Measurements from ENCODE around the gene GLIS1. TPM values are rescaled to one million over a fixed set of nuclear protein-coding genes. Genes with fewer than 3 reads are reported as not detected.

GLIS1 gene
- total RNA-seq, 1 donor from 2014 or later = 1.6 TPM

- Mint-ChIP-seq H3K36me3 (no peaks in the 10 kb centered on the region), H3K27ac (no peak overlapping the region), H3K27me3 (ENCODE audit: low read depth) (peaks cover 85% of the 10 kb centered on the region), H3K4me1 (peaks cover 12% of the 10 kb centered on the region), H3K4me3 (no peak overlapping the region), H3K9me3 (no peaks in the 10 kb centered on the region)
- TF ChIP-seq, protein P1, sequence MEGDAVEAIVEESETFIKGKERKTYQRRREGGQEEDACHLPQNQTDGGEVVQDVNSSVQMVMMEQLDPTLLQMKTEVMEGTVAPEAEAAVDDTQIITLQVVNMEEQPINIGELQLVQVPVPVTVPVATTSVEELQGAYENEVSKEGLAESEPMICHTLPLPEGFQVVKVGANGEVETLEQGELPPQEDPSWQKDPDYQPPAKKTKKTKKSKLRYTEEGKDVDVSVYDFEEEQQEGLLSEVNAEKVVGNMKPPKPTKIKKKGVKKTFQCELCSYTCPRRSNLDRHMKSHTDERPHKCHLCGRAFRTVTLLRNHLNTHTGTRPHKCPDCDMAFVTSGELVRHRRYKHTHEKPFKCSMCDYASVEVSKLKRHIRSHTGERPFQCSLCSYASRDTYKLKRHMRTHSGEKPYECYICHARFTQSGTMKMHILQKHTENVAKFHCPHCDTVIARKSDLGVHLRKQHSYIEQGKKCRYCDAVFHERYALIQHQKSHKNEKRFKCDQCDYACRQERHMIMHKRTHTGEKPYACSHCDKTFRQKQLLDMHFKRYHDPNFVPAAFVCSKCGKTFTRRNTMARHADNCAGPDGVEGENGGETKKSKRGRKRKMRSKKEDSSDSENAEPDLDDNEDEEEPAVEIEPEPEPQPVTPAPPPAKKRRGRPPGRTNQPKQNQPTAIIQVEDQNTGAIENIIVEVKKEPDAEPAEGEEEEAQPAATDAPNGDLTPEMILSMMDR (IDR thresholded peaks at IDR 0.05; ENCODE audit: unreplicated experiment) = no peak
- no peak for DNase-seq (ENCODE audit: low spot score in 2 of 2, unreplicated experiment in 2 of 2)
Measured at GRCh38 chr1:53735681-53736080, 3.3 kb downstream of the GLIS1 start.

DNA sequence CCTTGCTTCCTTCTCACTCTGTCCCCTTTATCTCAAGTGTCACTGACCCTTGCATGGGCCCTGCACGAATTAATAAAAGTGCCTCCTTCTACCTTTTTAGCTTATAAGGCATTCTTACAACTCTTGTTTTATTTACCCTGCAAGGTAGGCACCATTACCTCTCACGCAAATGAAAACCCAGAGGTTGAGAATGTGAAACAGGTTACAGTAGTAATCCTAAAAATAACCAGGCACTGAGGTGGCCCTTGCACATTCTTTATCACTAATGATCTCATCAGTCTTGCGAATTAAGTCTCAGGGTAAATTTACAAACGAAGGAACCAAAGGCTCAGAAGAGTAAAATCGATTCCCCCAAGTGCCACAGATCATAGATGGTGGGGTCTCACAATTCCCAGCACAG is 3.7 kb downstream of the GLIS1 start:
- Mint-ChIP-seq H3K27me3 (ENCODE audit: low read depth) (peaks cover 84% of the 10 kb centered on the region), H3K9me3 (no peaks in the 10 kb centered on the region), H3K4me1 (peaks cover 17% of the 10 kb centered on the region), H3K27ac (no peak overlapping the region), H3K36me3 (no peaks in the 10 kb centered on the region), H3K4me3 (no peak overlapping the region)
- TF ChIP-seq, protein P1 (IDR thresholded peaks at IDR 0.05; ENCODE audit: unreplicated experiment) = no peak
- no peak for DNase-seq (ENCODE audit: low spot score in 2 of 2, unreplicated experiment in 2 of 2)

DNA sequence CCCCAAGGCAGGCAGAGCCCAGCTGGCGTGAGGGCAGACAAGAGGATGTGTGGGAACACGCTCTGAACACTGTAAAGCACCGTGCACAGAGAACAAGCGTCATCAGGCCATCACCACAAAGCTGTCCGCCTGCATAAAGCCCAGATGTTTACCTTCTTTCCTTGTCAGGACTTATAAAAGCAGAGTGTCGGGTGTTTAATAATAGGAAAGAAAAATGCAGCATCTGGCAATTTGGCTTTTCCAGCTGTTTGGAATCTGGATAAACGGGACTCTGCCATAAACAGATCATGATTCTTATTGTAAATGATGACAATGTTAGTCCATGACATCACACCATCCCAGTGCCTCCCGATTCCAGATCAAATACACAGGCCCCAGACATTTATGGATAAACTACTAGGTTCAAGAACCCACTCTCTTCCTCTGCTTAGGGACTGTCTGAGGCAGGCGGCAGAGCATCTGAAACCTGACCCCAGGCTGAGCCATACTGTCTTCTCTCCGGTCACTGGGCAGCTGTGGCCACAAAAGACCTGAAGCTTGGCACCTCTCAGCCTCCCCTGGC is 4.2 kb downstream of the GLIS1 start:
- no peak for DNase-seq (ENCODE audit: low spot score in 2 of 2, unreplicated experiment in 2 of 2)
- Mint-ChIP-seq H3K27ac (no peak overlapping the region), H3K4me3 (no peak overlapping the region), H3K36me3 (no peaks in the 10 kb centered on the region), H3K4me1 (peaks cover 22% of the 10 kb centered on the region), H3K9me3 (no peaks in the 10 kb centered on the region), H3K27me3 (ENCODE audit: low read depth) (peaks cover 79% of the 10 kb centered on the region)
- TF ChIP-seq, protein P1 (IDR thresholded peaks at IDR 0.05; ENCODE audit: unreplicated experiment) = no peak

DNA sequence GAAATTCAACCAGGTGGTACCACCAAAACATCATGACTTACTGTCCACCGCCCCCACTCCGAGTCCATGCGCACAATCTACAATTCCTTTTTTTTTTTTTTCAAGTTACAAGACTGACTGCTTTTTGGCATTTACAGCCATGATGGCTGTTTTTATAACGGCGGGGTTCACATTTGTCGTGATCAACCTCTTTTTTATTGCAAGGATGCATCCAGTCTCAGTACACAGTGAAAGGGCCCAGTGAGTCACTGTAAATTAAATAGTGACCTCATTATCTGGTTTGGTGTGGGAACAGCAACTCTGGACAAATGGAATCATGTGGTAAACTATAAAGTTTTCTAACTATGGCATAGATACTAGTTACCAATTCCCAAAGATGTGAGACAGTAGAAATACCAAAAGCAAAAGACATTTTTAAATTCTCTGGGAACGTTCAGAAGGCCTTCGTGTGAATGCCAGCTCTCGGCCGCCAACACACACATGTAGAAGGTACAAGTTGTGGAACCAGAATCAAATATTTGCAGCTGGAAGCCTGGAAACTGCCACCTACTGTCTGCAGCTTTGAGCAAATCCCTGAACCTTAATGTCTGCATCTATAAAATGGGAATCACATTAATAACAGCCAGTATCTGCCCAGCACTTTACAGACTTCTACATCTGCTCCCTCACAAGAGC is 4.9 kb downstream of the GLIS1 start:
- H3K27me3 Mint-ChIP-seq (ENCODE audit: low read depth) = peaks cover 75% of the 10 kb centered on the region
- no peak overlapping the region for H3K4me3 Mint-ChIP-seq

DNA sequence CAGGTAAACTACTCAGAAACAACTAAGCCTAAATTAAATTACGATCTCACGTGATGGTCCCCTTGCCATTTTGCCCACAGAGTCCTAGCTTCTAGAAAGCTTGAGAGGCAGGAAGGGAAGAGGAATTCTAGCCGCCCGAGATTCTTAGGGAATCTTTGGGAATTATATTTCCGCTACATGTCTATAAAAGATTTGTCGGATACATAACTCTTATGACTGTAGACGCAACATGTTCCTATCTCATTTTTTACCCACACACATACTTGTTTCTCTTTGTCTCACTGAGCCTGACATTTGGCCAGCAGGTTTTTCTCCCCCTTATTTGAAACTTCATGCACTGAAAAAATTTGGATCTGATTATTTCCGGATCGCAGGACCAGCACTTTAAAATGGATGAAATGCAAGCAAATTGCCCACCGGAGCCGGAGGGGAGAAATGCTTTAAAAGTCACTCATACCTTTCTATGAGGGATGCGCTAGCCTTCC is 5.5 kb downstream of the GLIS1 start:
- Mint-ChIP-seq H3K27me3 (ENCODE audit: low read depth) (peaks cover 71% of the 10 kb centered on the region), H3K27ac (no peak overlapping the region)
- no peak for DNase-seq (ENCODE audit: low spot score in 2 of 2, unreplicated experiment in 2 of 2)

More for the DNA sequence above, 4.9 kb downstream of the GLIS1 start:
- no peak overlapping the region for H3K27ac Mint-ChIP-seq
- TF ChIP-seq, protein P1 (IDR thresholded peaks at IDR 0.05; ENCODE audit: unreplicated experiment) = no peak
- H3K4me1 Mint-ChIP-seq = peaks cover 28% of the 10 kb centered on the region
- no peaks in the 10 kb centered on the region for H3K36me3 Mint-ChIP-seq
- no peak for DNase-seq (ENCODE audit: low spot score in 2 of 2, unreplicated experiment in 2 of 2)
- no peaks in the 10 kb centered on the region for H3K9me3 Mint-ChIP-seq

More for the DNA sequence above, 5.5 kb downstream of the GLIS1 start:
- Mint-ChIP-seq H3K9me3 (no peaks in the 10 kb centered on the region), H3K36me3 (no peaks in the 10 kb centered on the region), H3K4me3 (no peak overlapping the region), H3K4me1 (peaks cover 34% of the 10 kb centered on the region)
- TF ChIP-seq, protein P1 (IDR thresholded peaks at IDR 0.05; ENCODE audit: unreplicated experiment) = no peak

Measured in mesothelial cell of epicardium (in vitro differentiated cells).